GM12892 (cell line): ENCODE measurements around the gene RPL10.
A peak's percentile ranks its signal among the peaks of the same experiment; 100 is the strongest.

ENCODE experiments used
- DNase-seq: peaks from one replicate; pipeline ENCODE4 v3.0.0; 2011; ENCODE audit not compliant: insufficient read length
- FAIRE-seq: peaks from 2 replicates; lab custom pipeline; 2011; peaks lifted over from hg19 to GRCh38; lab: Jason Lieb, UNC
- POLR2A ChIP-seq: IDR thresholded peaks from 2 replicates; pipeline ENCODE4 v1.6.1; 2011; ENCODE audit warnings: low read depth, low read length, control low read depth
- POLR2AphosphoS5 ChIP-seq: IDR thresholded peaks from 2 replicates; pipeline ENCODE4 v1.6.1; 2011; ENCODE audit warnings: low read depth, low read length, control low read depth
- TAF1 ChIP-seq: IDR thresholded peaks from 2 replicates; pipeline ENCODE4 v1.6.1; 2011; ENCODE audit warnings: low read depth, mild to moderate bottlenecking, control low read depth, low read length, borderline replicate concordance

The RPL10 gene

GRCh38 chrX:154354516-154354915 lies 43.7 kb upstream of the RPL10 start:
- TF ChIP-seq POLR2A, result no peak
- TF ChIP-seq TAF1, result no peak
- no peak for TF ChIP-seq POLR2AphosphoS5
- no peak for FAIRE-seq
- no peak for DNase-seq

- DNase-seq, result no peak
- FAIRE-seq, result no peak
- TF ChIP-seq POLR2A, result no peak
- no peak for TF ChIP-seq POLR2AphosphoS5
- TF ChIP-seq TAF1, result no peak
Measured at GRCh38 chrX:154355094-154355775, 42.9 kb upstream of the RPL10 start.

DNA sequence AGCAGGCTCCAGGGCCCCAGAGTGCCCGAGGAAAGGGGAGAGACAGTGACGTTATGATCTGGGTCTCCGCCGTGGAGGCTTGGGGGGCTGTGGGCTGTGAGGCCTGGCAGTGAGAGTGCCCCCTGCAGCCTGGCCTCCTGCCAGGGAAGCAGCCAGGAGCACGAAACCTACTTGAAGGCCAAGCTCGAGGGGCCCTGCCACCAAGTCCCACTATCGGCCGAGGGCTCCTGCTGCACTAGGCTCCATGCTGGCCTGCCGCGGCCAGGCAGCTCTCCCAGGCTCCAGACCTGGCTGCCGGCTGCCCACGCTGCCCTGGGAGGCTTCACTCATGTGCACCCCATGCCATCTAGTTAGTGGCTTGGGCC lies 42.4 kb upstream of the RPL10 start:
- TF ChIP-seq TAF1 (no peak), POLR2A (no peak), POLR2AphosphoS5 (no peak; the same call in 1 of the 2 replicates)
- no peak for FAIRE-seq
- no peak for DNase-seq

GRCh38 chrX:154356596-154356995 lies 41.6 kb upstream of the RPL10 start:
- no peak for FAIRE-seq
- no peak for DNase-seq
- TF ChIP-seq POLR2AphosphoS5 (no peak), POLR2A (no peak), TAF1 (no peak)

DNA sequence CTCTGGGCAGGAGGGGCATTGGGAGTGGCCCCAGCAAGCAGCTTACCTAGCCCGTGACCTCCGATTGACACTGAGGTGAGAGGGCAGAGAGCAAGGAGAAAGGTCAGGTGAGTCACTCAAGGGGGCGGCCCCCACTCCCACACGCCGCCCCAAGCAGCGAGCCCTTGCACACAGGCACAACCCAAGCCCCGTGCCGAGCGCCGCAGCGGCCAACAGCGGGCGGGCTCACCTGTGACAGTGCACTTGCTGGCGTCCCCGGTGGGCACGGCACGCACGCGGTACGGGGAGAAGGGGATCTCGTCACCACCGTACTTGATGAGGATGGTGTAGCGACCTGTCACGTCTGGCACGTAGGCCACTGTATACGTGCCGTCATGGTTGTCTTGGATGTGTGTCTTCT lies 41.0 kb upstream of the RPL10 start:
- DNase-seq, result no peak
- no peak for TF ChIP-seq TAF1
- TF ChIP-seq POLR2AphosphoS5, result peak; percentile 48; the same call in 1 of the 2 replicates

DNA sequence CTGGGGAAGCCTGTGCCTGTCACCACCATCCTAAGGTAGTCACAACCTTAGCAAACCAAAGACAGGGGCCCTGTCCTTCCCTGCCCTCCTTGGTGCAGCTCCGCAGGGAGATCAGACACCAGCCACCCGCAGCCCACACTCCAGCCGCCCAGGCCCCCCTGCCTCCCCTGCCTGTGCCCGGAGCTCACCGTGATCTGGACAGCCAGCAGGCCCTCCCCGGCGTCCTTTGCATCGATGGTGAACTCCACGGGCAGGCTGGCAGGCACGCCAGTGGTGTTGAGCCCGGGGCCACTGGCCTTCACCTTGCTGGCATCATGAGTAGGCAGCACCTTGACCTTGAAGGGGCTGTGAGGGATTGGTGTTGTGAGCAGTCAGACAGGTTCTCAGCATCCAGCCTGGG lies 40.2 kb upstream of the RPL10 start:
- TF ChIP-seq POLR2AphosphoS5 (peak; percentile 19; the same call in 1 of the 2 replicates), POLR2A (no peak), TAF1 (no peak)
- DNase-seq (no peak), FAIRE-seq (no peak)

More for the DNA sequence above, 41.0 kb upstream of the RPL10 start:
- FAIRE-seq, result no peak

DNA sequence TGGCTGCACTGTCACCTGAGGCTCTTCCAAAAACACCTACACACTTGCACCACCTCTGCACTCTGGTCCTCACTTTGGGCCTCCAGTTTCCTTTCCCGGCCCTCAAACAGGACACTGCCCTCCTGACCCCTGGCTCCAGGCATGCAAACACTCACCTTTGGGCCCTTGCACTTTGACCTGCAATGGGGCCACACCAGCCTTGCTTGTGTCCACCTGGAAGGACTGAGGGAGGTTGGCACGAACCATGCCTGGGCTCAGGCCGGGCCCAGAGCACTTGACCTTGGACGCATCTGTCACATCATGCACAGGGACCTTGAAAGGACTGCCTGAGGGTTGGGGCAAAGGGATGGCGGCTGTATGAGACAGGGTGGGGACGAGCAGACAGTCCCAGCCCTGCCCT lies 39.3 kb upstream of the RPL10 start:
- FAIRE-seq (no peak), DNase-seq (no peak)
- TF ChIP-seq POLR2A (no peak), TAF1 (no peak), POLR2AphosphoS5 (no peak)

GRCh38 chrX:154359362-154360154 lies 38.6 kb upstream of the RPL10 start:
- TF ChIP-seq POLR2A, result no peak
- TF ChIP-seq POLR2AphosphoS5, result no peak
- TF ChIP-seq TAF1, result no peak
- no peak for FAIRE-seq
- DNase-seq, result no peak

DNA sequence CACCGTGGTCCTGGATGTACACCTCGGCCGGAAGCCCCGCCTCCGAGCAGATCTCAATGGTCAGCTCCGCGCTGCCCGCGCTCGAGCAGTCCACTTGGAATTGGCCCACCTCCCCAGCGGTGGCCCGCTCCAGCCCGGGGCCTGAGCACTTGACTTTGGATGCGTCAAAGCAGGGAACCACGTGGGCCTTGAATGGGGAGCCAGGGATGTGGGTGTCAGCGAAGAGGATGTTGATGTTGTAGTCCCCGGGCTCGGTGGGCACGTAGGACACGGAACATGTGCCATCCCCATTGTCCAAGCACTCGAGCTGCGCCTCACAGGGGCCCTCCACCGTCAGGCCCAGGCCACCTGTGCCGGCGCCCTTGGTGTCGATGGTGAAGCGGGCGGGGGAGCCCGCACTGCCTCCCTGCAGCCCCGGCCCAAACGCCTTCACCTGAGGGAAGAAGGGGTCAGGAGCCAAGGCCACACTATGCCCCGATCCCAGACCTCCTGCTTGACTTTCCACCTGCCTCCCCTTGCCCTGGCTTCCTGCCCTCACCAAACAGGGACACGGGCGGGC lies 37.9 kb upstream of the RPL10 start:
- FAIRE-seq (no peak), DNase-seq (no peak)
- TF ChIP-seq TAF1 (no peak), POLR2AphosphoS5 (no peak), POLR2A (no peak)

DNA sequence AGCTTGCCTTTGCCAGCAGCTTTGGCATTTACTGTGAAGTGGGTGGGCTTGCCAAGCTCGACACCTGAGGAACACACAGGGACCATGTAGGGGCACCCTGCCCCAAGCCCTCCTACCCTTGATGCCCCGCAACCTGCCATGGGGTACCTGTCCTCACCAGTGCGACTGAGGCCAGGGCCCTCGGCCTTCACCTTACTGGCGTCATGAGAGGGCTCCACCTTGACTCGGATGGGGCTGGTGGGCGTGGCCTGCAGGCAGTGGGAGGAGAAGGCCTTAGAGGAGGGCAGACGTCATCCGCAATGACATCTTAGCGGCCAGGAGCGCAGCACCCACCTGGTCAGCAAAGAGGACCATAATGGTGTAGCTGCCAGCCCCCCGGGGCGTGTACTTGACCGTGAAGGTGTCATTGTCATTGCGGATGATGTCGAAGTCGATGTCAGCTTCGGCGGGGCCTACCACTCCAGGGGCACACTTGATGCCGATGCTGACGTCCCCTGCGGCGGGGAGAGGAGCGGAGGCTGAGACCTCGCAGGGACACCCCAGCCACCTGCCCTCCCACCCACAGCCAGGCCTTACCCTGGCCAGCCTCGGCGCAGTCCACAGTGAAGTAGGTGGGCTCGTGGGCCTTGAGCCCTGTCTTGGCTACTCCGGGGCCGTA lies 36.0 kb upstream of the RPL10 start:
- DNase-seq (no peak), FAIRE-seq (no peak)
- no peak for TF ChIP-seq POLR2A
- no peak for TF ChIP-seq TAF1
- no peak for TF ChIP-seq POLR2AphosphoS5
